GM12873 (cell line): Measurements from ENCODE around the gene MGMT.

Source experiments
- TF ChIP-seq, protein P1 (sequence below): IDR thresholded peaks from 2 replicates; pipeline ENCODE4 v1.5.1; 2012; ENCODE audit warnings: low read depth, mild to moderate bottlenecking, moderate library complexity, low read length, control low read depth; ENCODE audit not compliant: insufficient read depth; ENCODE audit errors: missing control alignments

The MGMT gene

DNA sequence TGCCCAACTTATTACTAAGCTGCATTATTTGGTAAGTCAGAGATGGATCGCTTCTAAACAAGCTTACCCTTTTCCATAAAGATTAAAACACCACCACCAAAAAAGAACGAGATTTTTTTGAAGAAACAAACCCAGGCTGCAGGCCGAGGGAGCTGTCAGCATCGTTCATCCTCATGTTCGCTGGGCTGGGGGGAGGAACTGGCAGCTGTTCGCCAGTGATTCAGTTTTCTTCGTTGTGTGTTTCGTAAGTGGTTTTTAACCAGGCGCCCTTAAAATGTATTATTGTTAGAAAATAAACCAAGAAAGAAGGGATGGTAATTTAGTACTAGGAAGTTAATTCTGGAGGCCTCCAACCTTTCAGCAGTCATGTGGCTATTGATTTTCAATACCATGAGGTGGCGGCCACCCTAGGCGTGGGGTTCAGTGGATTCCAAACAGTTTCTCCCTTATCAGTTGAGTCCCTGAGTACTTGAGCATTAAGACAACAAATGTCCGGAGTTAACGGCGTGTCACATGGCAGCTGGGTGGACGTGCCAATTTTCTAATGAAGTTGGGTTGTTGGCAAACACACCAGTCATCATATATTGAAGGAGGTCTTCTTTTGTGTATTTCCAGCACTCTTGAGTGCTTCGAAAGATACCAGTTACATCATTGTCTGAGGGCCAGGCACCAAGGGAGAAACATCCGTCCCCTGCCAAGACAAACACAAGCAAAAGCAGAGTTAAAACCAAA lies 323.8 kb downstream of the MGMT start:
- TF ChIP-seq, protein P1, sequence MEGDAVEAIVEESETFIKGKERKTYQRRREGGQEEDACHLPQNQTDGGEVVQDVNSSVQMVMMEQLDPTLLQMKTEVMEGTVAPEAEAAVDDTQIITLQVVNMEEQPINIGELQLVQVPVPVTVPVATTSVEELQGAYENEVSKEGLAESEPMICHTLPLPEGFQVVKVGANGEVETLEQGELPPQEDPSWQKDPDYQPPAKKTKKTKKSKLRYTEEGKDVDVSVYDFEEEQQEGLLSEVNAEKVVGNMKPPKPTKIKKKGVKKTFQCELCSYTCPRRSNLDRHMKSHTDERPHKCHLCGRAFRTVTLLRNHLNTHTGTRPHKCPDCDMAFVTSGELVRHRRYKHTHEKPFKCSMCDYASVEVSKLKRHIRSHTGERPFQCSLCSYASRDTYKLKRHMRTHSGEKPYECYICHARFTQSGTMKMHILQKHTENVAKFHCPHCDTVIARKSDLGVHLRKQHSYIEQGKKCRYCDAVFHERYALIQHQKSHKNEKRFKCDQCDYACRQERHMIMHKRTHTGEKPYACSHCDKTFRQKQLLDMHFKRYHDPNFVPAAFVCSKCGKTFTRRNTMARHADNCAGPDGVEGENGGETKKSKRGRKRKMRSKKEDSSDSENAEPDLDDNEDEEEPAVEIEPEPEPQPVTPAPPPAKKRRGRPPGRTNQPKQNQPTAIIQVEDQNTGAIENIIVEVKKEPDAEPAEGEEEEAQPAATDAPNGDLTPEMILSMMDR, result no peak

DNA sequence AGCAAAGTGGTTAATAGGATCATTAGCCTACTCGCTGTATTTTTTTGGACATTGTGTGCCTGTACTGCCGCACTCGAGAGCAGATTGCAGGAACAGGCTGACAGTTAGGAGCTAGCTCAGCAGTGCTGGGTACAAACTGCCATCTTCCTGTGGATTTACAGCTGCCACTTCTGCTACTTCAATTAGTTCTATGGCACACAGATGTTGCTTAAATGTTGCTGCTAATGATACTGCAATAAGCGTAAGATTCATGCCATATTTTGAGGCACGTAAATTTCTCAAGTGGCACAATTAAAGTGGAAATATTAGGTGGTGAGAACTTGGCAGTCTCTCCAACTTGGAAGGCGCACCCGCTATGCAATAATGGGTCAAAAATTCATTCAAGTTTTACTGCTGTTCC lies 325.1 kb downstream of the MGMT start:
- TF ChIP-seq, protein P1, result no peak

DNA sequence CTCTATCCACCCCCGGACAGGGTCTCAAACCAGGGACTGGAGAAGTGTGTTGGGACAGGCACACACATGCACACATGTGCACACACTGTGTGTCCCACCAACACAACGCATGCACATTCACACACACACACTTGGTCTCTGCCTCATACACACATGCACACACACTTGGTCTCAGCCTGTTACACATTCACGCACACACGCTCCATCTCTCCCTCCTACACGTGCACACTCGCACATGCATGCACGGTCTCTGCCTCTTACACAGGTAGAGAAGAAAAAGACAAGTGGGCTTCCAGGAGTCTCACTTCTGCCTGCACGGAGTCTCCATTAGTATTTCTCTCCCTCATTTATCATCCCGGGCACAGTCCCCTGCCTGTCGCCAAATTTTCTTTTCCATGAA lies 325.8 kb downstream of the MGMT start:
- TF ChIP-seq, protein P1, result no peak

DNA sequence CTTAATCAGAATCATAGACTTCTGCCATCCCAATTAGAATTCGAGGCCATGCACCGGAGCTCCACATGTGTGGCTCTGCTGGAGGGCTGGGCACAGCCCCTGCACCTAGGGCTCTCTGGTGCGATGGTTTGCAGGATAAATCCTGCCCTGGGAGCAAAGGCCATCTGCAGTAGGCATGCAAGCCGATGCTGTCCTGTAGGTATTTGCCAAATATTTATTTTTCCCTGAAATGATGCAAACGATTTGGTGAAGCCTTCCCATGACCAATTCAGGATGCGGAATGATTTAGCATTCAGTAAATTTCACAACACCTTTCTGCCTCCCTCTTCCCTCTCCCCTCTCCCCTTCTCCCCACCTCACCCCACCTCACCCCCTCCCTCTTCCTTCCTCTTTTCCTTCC lies 326.4 kb downstream of the MGMT start:
- TF ChIP-seq, protein P1, result no peak

DNA sequence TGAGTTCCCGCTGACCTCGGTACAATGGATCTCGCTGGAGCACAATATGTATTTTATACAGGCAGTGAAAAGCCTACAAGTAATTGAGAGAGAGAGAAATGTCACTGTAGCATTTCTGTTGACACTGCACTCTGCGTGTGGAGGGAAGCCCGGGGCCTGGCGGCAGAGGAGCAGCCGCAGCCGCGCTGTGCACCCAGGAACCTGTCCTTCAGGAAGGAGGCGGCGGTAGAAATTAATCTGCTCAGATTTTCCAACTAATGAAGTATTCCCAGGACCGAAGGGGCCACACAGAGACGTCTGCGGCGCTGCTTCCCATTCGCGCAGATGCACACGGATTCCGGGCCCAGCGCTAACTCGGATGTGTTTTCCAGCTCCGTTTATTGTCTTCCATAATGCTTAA lies 327.0 kb downstream of the MGMT start:
- TF ChIP-seq, protein P1, result no peak

DNA sequence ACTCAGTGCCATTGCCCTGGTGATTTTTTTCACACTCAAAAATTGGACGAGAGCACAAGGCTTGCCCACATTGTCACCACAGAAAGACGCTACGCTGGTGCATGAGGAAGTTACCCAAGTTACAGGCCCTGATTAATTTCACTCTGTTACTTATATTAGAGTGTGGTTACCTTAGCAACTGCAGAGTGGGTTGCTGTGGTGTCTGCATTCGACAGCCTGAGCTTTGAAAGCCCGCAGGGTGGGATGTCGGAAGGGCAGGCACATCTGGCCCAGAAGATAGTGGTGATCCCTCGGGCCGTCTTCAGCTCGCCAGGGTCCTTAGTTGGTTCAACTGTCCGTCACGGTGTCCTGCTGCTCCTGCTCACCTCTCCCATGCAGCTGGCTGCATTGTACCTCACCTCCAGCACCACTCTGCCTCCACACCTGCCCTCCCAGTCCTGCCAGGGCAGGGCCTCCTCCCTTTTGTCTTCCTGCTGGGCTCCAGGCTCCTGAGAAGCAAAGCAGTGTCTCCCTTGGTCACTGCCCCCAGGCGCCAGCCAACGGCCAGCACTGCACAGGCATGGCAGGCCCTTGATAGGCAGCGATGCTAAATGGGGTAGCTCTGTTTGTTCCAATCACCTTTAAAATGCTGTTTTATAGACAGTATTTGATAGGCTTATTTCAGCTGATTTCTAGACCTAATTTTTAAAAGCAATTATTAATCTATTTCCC lies 329.8 kb downstream of the MGMT start:
- TF ChIP-seq, protein P1, result no peak

DNA sequence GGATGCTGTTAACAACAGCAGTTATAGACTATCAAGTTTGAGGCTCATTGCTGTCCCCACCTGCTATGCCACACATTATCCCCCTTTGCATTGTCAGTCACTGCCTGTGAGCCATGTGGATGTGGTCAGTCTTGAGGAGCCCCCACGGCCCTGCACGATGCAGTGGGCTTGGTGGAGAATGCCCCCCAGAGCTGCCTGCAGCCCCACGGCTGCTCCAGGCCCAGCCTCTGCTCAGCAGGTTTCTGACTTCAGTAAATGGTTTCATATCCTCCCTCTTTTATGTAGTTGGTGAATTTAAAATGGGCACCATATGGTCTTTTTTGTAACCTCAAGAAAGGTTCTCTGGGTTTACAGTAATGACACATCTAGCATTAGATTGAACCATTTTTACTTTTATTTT lies 332.9 kb downstream of the MGMT start:
- TF ChIP-seq, protein P1, result no peak
